ENCODE data around the gene NAT8L.
"Not testable (repeated sequence)": the region's sequence is repeated elsewhere in the genome, so short reads cannot be mapped to it uniquely, and the experiment has no call there.

NAT8L gene, protein sequence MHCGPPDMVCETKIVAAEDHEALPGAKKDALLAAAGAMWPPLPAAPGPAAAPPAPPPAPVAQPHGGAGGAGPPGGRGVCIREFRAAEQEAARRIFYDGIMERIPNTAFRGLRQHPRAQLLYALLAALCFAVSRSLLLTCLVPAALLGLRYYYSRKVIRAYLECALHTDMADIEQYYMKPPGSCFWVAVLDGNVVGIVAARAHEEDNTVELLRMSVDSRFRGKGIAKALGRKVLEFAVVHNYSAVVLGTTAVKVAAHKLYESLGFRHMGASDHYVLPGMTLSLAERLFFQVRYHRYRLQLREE

DNA sequence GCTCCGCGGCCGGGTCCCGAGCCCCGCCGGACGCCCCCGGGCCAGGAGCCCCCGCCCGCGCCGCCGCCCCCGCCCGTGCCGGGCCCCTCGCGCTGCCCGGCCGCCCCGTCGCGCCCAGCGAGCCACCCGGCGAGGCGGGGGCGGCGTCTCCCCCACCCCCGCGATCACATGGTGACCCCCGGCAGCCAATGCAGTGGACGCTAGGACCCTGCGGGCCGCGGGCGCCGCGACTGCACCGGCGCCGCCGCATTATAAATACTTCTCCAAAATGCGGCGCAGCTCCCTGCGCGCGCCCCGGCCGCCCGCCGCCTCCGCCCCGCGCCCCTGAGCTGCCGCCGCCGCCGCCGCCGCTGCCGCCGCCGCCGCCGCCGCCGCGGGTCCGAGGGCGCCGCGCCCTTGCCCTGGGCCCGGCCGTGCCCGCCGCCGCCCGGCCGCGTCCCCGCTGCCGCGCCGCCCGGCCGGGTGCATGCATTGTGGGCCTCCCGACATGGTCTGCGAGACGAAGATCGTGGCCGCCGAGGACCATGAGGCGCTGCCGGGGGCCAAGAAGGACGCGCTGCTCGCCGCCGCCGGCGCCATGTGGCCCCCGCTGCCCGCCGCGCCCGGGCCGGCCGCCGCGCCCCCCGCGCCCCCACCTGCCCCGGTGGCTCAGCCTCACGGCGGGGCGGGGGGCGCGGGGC, at the start of gene NAT8L:
TSS of gene NAT8L (plus strand) at position 282 of the 680 bp plus-strand sequence. CDS start at position 467, 185 bp downstream.
- DNase-seq: no peak

DNA sequence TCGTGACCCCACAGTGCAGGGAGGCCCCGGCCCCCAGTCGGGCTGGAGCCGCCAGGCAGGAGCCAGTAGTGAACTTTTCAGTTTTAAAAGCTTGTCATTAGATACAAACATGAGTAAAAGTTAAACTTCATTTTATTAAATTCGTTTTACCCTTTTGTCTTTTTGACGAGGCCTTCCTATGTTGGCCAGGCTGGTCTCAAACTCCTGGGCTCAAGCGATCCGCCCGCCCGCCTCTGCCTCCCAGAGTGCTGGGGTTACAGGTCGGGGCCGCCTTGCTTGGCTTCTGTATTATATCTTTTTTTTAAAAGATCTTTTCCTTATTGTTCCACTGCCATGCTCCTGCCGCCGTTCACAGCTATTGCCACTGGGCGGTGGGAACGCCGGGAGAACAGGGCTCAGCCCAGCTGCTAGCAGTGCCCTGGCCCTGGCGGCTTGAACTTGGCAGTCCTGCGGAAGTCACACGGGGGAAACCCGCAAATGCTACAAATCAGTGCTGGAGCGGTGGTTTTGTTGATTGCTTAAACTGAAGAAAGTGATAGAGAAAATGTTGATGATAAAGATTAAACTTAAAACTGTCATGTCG, 49.4 kb upstream of the NAT8L start:
- peak; percentile 45 for DNase-seq

DNA sequence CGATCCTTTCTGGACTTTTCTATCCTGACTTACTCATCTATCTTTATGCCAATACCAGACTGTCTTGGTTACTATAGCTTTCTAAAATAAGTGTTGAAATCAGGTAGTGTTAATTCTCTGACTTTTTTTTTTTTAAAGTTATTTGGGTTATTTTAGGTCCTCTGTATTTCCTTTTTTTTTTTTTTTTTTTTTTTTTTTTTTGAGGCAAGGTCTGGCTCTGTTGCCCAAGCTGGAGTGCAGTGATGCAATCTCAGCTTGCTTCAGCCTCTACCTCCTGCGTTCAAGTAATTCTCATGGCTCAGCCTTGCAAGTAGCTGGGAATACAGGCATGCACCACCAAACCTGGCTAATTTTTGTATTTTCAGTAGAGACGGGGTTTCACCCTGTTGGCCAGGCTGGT, 47.5 kb upstream of the NAT8L start:
- DNase-seq: no peak

DNA sequence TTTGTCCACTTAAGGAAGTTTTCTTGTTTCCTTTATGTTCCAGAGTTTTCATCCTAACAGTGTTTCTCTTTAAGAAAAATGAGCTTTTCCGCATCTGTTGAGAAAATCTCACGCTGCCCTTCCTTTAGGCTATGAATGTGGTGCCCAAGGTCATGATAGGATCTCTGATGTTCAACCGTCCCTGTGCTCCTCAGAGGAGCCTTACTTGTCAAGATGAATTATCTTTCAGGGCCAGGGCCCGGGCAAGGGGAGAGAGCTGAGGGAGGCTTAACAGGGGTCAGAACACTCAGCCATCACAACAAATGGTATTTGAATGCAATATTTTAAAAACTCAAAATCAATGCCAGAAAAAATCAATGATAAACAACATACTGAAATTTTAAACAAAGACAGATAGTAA, 44.1 kb upstream of the NAT8L start:
- no peak for DNase-seq

DNA sequence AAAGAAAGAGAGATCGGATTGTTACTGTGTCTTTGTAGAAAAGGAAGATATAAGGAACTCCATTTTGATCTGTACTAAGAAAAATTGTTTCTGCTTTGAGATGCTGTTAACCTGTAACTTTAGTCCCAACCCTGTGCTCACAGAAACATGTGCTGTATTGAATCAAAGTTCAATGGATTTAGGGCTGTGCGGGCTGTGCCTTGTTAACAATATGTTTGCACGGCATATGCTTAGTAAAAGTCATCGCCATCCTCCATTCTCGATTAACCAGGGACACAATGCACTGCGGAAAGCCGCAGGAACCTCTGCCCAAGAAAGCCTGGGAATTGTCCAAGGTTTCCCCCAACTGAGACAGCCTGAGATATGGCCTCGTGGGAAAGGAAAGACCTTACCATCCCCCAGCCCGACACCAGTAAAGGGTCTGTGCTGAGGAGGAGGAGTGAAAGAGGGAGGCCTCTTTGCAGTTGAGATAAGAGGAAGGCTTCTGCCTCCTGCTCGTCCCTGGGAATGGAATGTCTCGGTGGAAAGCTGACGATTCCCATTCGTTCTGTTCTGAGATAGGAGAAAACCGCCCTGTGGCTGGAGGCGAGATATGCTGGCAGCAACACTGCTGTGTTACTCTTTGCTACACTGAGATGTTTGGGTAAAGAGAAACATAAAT, 37.6 kb upstream of the NAT8L start:
- not testable (repeated sequence) for DNase-seq

DNA sequence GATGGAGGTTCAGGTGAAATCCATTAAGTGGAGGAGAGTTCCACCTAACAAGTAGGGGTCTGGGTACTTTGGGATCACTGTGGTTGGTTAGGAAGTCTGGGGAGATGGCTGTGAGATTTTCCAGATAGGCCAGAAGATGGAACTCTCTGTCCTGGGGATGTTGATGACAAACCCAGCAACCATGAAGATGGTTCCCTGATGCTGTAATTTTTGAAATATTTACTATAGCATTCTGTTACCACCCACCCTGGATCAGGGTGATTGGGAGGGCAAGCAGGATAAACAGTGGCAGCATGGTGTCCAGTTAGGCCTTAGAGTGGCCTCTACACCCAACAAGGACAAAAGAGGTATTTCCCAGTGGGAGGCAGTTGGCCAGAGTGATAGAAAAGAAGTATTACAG, 34.4 kb upstream of the NAT8L start:
- no peak for DNase-seq

DNA sequence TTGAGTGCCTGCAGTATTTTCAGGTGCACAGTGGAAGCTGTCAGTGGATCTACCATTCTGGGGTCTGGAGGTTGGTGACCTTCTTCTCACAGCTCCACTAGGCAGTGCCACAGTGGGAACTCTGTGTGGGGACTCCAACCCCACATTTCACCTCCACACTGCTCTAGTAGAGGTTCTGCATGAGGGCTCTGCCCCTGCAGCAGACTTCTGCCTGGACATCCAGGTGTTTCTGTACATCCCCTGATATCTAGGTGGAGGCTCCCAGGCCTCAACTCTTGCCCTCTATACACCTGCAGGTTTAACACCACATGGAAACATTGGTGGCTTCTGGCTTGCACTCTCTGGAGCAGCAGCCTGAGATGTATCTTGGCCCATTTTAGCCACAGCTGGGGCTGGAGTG, 33.3 kb upstream of the NAT8L start:
- DNase-seq: no peak

DNA sequence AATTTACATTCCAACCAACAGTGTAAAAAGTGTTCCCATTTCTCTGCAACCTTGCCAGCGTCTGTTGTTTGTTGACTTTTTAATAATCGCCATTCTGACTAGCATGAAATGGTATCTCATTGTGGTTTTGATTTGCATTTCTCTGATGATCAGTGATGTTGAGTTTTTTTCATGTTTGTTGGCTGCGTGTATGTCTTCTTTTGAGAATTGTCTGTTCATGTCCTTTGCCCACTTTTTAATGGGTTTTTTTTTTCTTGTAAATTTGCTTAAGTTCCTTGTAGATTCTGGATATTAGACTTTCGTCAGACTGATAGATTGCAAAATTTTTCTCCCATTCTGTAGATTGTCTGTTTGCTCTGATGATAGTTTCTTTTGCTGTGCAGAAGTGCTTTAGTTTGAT, 32.0 kb upstream of the NAT8L start:
- not testable (repeated sequence) for DNase-seq

DNA sequence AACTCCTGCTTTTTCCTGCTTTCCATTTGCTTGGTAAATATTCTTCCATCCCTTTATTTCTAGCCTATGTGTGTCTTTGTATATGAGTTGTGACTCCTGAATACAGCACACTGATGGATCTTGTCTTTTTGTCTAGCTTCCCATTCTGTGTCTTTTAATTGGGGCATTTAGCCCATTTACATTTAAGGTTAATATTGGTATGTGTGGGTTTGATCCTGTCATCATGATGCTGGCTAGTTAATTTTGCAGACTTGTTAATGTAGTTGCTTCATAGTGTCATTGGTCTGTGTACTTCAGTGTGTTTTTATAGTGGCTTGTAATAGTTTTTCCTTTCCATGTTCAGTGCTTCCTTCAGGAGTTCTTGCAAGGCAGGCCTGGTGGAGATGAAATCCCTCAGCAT, 28.0 kb upstream of the NAT8L start:
- not testable (repeated sequence) for DNase-seq

DNA sequence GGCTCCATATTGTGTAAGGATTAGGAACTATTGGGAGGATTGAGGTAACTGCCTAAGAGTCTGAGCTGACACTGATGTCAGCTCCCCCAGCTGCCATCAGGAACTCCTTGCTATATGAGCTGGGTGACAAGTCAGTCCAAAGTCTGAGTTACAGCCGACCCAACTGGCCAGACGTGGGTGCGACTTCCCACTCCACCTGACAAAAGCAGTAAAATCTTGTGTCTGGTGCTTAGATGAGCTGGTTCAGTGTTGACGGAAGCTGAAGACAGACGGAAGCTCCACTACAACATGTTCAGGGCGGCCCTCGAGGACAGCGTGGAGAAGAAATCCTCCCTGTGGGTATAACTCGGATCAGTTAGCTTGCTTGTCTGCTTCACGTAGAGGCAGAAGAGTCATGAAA, 22.8 kb upstream of the NAT8L start:
- no peak for DNase-seq

DNA sequence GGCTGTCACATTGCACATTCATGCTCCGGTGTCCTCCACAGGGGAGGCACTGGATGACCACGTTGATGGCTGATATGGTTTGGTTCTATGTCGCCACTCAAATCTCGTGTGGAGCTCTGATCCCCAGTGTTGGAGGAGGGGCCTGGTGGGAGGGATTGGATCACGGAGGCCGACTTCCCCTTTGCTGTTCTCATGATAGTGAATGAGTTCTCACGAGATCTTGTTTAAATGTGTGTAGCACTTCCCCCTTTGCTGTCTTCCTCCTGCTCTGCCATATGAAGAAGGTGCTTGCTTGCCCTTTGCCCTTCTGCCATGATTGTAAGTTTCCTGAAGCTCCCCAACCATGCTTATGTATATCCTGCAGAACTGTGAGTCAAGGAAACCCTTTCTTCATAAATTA, 22.3 kb upstream of the NAT8L start:
- DNase-seq: no peak

DNA sequence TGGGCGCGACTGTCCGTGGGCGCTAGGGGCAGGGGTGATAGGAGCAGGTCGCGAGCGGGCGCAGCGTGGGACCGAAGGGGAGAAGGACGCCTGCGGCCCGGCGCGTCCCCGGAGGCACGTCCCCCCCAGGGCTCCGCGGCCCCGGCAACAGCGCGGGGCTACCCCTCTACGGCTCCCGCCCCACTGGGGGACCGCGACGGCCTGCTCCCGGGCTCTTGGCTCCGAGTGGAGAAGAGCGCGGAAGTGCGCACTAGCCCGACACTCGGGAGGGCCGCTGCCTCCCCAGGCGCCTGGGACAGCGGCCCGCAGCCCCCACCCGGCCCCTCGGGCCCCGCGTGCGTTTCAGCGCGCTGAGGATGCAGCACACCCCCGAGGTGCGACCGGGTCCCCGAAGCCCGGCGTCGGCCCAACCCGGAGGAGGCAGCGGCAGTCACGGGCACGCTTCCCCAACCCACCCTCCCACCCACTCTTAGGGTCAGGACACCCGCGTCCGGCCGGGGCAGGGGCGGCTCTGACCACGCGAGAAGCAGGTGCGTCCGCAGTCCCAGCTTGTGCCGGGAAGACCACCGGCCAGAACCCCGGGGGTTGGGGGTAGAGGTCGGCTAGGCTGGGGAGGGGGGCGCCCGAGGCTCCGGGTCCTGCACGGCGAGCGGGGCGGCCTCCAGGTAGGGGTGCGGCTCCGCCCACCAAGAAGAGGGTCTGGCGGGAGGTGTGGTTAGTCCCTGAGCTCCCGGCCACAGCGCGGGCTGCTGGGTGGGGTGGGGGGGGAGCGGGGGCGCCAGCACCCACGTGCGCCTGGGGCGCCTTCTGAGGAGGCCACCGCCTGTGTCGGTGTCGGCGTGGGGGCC, 18.5 kb upstream of the NAT8L start:
- DNase-seq: no peak

DNA sequence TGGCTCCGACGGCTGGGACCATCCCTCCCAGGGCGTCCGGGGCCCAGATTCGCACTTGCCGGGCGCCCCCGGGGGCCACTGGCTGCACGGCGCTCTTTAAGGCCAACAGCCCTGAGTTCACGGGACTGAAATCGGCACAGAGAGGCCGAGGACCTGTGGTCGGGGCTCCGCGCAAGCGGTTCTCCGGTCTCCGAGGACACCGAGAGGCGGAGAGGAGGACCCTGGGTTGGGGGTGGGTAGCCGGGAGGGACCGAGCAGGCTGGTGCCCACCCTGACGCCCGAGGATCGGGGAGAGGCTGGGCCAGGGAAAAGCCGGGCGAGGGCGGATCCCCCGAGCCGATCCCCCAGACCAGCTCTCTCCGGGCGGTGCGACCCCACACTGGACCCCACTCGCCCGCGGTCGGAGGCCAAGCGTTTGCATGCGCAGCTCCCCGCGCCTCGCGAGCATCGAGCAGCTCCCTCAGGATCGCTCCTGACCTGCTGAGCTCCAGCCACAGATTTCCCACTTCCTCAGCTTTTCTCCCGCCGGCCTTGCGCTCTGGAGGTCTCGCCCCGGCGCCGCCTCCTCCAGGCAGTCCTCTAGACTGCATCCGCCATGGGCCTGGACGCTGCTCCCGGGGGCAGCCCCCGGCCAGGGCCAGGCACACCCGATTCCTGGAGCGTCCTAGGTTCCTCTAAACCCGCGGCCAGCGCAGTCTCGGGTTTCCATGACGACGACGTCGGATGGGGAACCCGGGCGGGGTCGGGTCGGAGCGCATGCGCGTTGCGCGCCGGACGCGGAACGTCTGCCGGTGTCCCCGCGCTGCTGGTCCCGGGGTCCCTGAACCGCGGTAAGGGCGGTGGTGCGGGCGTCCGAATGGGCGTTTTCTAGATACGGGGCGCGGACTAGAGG, 17.6 kb upstream of the NAT8L start:
- peak; percentile 71 for DNase-seq

DNA sequence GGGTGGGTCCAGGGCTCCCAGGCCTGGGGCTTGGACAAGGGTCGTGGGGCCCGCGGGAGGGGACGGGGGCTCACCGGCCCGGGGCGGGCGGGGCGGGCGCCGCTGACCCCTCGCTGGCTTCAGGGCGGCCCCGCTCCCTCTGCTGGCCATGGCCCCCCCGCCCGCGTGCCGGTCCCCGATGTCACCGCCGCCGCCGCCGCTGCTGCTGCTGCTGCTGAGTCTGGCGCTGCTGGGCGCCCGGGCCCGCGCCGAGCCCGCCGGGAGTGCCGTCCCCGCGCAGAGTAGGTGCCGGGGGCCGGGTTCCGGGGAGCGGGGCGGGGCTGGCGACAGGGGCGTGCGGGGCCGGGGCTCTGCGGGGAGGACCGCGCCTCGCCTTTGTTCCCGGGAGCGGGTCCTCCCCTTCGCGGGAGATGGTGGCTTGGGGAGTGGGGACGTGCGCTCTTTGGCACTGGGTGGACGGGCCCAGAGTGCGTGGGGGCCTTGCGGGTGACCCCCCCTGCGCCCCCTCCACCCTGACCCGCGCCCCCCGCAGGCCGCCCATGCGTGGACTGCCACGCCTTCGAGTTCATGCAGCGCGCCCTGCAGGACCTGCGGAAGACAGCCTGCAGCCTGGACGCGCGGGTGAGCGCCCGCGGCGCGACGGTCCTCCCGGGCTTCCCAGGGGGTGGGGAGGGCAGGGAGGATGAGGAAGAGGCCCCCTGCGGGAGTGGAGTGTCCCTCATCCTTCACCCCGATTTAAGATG, 16.8 kb upstream of the NAT8L start:
- peak; percentile 18 for DNase-seq

DNA sequence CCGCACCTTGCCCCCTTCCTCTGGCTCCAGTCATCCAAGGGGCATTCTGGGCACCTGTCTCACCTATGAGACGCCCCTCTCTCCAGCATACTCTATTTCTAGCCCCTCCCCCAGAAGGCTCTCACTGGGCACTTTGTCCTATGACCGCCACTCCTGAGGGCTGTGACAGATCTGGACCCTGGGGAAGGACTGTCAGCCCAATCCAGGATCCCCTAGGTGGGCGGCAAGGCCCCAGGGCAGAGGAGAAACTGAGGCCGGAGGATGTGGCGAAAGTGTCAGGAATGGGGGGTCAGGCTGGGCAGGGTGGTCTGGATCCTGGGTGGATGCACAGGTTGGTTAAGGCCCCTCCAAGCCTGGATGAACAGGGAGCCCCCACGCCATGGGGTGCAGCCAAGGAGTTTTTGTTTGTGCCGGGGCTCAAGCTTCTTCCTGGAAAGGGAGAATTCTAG, 16.2 kb upstream of the NAT8L start:
- no peak for DNase-seq

DNA sequence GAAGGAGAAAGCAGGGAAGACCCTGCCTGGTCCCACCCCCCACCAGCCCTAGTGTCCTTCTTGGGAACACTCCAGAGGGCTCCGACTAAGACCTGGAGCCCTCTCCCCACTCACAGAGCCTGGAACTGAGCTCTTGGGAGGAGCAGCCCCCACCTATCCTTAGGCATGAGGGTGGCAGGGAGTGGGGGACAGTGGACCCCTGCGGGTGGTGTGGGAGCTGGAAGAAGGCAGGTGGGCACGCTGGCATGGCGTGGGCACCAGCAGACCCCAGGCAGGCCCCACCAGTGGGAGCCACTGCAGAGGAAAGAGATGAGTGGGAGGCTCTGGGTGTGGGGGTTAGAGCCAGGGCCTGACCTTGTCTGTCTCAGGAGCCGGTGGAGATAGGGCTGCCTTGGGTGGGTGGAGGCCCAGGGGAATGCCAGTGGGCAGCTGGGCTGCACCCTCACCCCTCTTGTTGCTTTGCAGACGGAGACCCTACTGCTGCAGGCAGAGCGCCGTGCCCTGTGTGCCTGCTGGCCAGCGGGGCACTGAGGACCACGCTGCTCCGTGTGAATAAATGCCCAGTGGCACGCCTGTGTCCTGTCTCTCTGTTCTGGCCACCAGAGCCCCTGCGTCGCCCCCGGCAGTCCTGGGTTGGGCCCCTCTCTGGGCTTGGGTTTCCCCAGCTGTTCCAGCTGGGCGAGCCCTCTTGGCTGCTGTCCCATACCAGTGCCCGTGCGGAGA, 15.6 kb upstream of the NAT8L start:
- no peak for DNase-seq

DNA sequence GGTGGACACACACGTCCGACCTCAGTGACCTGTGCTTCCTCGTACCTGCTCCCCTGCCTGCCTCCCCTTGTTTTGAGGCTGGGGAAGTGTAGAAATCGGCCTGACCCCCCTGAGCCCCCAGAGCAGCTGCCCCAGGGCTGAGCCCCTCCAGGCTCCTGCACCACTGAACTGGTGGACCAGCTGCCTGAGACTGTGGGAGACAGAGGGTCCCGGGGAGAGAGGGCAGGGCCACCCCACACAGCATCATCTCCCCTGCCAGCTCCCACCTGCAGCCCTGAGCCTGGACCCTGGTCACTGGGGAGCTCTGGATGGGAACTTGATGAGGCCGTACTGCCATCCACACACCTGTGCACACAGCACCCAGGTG, 15.0 kb upstream of the NAT8L start:
- no peak for DNase-seq

DNA sequence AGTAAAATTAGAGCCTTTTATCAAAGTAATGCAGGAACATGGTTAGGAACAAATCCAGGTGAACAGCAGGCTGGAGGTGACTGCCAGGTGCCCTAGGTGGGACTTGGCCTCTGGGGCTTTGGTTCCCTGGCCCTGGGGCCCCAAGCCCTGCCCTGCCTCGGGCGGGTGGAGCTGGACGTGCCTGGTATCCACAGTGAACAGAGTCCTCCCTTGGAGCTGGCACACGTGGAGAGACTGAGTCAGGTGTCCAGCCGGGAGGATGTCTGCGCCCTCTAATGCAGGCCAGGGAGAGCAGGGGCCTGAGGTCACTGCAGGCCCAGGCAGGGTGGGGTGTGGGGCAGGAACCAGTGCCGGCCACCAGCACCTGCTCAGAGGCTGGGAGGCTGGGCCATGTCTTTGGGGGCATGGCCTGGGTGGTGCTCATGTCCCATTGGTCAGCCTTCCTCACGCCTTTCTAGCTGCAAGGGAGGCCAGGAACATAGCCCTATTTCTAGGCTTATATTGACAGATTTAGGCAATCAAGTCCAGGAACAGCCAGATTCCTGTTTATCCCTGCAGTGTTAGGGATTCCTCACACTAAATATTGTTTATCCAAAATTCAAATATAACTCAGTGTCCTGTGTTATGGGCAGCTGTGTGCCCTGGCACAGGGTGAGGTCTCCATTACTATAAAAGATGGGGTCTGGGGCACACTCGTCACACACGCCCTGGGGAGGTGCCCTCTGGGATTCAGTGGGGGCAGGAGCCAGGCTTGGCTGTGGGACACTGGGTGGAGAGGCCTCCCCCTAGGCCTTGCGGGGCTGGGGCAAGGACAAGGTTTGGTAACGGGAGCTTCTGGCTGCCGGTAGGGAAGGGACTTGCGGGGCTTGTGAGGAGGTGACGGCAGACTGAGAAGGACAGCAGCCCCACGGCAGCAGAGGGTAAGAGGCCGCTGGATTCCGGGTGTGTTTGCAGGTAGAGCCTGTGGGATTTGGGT, 14.3 kb upstream of the NAT8L start:
- no peak for DNase-seq

DNA sequence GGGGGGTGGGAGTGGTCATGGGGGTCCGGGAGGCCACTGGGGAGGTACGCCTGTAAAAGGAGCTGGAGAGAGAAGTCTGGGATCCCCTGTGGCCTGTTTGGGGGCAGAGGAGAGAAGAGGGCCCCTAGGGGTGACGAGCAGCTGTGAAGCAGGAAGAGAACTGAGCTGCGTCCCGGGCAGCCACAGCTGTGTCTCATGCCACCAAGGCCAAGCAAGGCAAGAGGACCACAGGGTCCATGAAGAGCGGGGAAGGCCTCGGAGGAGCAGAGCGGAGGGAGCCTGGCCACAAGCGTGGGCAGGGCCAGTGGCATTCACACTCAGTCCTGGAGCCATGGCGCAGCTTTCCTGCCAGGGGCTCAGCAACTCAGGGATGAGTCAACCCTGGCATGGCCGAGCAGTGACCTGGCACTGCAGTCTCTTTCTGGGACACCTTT, 13.6 kb upstream of the NAT8L start:
- DNase-seq: no peak

All from activated effector memory CD4-positive, alpha-beta T cell treated with Interleukin-2 at 50 U/mL for 16 hours (primary cell).